Stimulated activated CD8-positive, alpha-beta memory T cell treated with anti-CD3 and anti-CD28 coated beads, Interleukin-15, amount 100 ng/mL, for 24 hours (primary cell): Measurements from ENCODE around the gene SLC15A2.
"Not testable (repeated sequence)": the region's sequence is repeated elsewhere in the genome, so short reads cannot be mapped to it uniquely, and the experiment has no call there.

Source experiments
- DNase-seq: peaks from one replicate; pipeline ENCODE4 v3.0.0-alpha.2; 2020; ENCODE audit warnings: low read depth

Gene SLC15A2

GRCh38 chr3:121894301-121894990, at the start of gene SLC15A2:
Gene SLC15A2 (plus strand): TSS chr3:121894401. CDS start chr3:121894477, 76 bp downstream.
- no peak for DNase-seq

GRCh38 chr3:121844892-121845291, 49.3 kb upstream of the SLC15A2 start:
- no peak for DNase-seq

GRCh38 chr3:121852256-121852655, 41.9 kb upstream of the SLC15A2 start:
- DNase-seq: no peak

- DNase-seq: no peak
Measured at GRCh38 chr3:121855555-121855954, 38.6 kb upstream of the SLC15A2 start.

DNA sequence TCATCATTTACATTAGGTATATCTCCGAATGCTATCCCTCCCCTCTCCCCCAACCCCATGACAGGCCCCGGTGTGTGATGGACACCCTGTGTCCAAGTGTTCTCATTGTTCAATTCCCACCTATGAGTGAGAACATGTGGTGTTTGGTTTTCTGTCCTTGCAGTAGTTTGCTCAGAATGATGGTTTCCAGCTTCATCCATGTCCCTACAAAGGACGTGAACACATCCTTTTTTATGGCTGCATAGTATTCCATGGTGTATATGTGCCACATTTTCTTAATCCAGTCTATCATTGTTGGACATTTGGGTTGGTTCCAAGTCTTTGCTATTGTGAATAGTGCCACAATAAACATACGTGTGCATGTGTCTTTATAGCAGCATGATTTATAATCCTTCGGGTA, 36.4 kb upstream of the SLC15A2 start:
- DNase-seq: not testable (repeated sequence)

GRCh38 chr3:121863247-121863646, 31.0 kb upstream of the SLC15A2 start:
- DNase-seq: not testable (repeated sequence)

DNA sequence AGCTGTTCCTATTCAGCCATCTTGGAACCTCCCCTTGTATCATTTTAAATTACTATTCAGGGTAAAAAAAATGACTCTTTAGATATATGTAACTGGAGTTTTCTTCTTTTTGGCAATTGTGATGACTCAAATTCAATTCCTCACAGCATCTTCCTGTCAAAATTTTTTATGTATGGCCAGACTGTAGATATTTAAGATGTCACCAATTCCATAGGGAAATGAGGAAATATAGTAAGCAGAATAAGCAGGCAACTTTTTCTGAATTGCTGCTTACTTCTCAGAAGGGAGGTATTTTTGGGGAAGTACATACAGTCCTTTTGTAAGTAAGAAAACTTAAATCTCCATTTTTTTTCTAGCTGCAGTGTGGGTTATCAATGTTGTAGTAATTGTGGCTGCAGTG, 30.4 kb upstream of the SLC15A2 start:
- DNase-seq: no peak

- no peak for DNase-seq
Measured at GRCh38 chr3:121869736-121870135, 24.5 kb upstream of the SLC15A2 start.

DNA sequence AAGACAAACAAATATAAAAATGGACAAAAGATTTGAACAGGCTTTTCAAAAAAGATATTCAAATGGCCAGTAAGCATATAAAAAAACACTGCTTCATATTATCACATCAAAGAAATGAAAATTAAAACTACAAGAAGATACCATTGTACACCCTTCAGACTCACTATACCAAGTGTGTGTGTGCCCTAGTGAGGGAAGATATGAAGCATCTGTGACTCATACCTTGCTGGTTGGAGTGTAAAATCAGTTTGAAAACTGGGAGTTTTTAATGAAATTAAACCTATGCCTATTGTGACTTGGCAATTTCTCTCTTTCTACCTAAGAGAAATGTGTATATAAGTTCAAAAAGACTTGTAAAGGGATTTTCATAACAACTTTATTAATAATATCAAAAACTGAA, 23.5 kb upstream of the SLC15A2 start:
- no peak for DNase-seq

- no peak for DNase-seq
Measured at GRCh38 chr3:121871430-121871829, 22.8 kb upstream of the SLC15A2 start.

GRCh38 chr3:121878411-121878810, 15.8 kb upstream of the SLC15A2 start:
- DNase-seq: no peak

DNA sequence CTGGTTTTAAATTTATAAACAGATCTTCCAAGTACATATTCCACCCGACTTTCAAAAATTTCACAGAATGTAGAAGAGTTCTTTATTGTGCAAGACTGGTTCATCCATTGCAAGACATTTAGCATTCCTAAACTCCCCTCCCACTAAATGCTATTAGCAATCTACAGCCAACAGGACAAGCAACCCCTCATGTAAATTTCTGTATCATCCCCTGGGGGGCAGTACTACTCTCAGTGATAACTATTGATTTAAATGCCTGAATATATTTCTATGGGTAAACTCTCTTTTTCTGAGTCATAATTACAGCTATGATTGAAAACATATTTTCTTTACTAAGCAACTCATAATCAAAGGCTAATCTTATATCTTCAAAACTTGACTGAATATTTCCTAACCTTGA, 10.7 kb upstream of the SLC15A2 start:
- no peak for DNase-seq

GRCh38 chr3:121885386-121885785, 8.8 kb upstream of the SLC15A2 start:
- DNase-seq: no peak

GRCh38 chr3:121895121-121895520, 920 bp downstream of the SLC15A2 start:
- DNase-seq: no peak

DNA sequence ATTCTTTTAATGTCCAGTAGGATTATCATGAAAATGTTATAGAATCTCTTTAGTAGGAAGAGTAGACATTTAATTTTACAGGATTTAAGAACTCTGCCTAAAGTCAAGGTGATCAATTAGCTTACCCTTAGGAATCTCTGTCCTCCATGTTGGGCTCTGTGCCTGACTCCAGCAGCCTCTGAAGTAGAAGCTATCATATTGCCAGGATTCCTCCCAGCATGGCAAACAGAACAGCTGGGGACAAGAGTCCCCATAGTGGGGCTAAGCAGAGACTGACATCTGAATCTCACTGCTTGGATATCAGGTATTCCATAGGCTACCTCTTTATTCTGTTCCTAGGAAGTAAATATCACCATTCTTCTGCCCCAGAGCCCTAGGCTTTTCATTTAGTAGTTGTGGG, 1.5 kb downstream of the SLC15A2 start:
- DNase-seq: no peak

DNA sequence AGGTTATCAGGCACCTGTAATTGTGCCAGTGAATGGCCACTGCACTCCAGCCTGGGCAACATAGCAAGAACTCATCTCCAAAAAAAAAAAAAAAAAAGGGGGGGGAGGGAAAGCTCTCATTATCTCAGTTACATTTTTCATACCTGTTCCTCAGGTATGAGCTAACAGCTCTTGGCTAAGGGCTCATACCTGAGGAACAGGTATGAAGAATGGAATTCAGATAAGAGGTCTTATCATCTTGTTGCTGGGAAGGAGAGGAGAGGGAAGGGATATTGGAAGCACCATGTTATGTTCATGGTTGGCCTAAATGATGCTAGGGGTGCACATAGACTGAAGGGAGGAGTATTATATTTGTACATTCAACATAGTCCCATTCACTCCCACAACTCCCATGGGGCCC, 2.6 kb downstream of the SLC15A2 start:
- DNase-seq: no peak

- no peak for DNase-seq
Measured at GRCh38 chr3:121897296-121897695, 3.1 kb downstream of the SLC15A2 start.

GRCh38 chr3:121913305-121913990, 19.2 kb downstream of the SLC15A2 start:
- no peak for DNase-seq

DNA sequence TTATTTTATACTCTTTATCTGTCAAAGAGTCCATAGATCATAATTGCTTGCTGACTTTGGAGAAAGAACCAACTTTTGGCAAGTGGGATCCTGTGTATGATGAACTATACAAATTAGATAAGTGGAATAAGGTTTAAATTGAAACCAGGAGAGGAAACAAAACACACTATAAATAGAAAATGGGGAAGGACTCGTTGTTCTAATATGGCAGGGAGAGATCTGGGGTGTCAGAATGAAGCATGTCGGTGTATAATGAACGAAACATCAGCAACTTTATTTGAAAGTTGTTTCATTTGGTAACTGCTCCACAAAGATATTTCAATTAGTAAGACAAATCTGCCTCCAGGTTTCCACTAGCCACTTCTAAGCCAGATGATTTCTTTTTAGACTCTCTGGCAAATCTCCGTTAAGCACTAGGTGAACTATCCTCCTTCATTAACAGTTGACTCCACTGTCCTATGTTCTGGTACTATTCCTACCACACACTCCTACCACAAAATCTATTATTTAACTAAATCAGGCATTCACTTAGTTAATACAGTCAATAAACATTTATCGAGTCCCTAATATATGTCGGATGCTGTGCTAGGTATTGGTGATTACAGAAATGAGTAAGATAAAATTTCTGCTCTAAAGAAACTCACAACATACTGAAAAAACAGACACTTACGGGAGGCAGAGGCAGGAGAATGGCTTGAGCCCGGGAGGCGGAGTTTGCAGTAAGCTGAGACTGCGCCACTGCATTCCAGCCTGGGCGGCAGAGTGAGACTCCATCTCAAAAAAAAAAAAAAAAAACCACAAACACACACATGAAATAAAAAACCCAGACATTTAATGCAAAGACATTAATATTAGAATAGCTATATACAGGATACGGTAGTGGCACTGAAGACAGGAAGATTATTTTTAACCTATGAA, 20.1 kb downstream of the SLC15A2 start:
- no peak for DNase-seq

DNA sequence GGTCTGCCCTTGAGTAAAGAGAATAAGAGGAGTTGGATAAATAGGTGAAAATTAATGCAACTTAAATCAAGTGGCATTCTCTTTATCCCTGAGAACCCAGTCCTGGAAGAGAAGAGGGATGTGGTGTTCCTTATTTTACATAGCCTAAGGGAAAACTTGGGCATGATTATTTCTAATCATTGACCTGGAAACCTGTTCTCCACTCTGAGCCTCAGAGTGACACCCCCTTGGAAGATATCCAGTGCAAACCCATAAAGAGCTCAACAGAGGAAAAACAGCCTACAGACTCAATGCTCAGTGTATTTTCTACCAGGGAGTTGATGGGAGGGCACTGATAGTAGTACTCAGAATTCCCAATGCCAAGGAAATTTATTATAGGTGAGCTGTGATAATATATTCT, 22.0 kb downstream of the SLC15A2 start:
- DNase-seq: no peak

GRCh38 chr3:121918779-121919483, 24.7 kb downstream of the SLC15A2 start:
- no peak for DNase-seq

DNA sequence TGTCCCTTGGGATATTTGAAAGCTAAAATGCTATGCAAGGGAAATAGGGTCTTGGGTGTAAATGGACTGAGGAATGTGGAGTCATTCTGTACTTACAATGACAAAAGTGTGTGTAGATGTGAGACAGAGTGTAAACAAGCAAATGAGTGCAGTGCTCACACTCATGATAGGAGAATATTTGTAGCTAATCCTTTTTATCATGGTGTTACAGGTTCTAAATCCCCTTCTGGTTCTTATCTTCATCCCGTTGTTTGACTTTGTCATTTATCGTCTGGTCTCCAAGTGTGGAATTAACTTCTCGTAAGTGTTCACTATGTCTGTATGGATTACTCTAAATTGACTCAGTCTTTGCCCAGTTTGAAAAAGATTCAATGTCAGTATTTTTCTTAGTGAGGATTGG, 30.5 kb downstream of the SLC15A2 start:
- no peak for DNase-seq
